B cell (primary cell): ENCODE data around the gene GHR.

Experiments
- CTCF ChIP-seq: fragments of 200-600 bp; IDR thresholded peaks from one replicate; pipeline ENCODE4 v1.8.0; 2022; ENCODE audit warnings: antibody characterized with exemption, mild to moderate bottlenecking
- EZH2 ChIP-seq: IDR thresholded peaks from 2 replicates; pipeline ENCODE4 v1.6.1; 2012; ENCODE audit warnings: borderline replicate concordance, low read depth, mild to moderate bottlenecking, moderate library complexity, low read length; ENCODE audit not compliant: insufficient read depth, poor library complexity, severe bottlenecking

- TF ChIP-seq CTCF (no peak), EZH2 (no peak)
These were observed 226.8 kb downstream of the GHR start for GRCh38 chr5:42650084-42650483.
